ENCODE data around the gene MCC. TPM values are rescaled to one million over a fixed set of nuclear protein-coding genes. Genes with fewer than 3 reads are reported as not detected.

Gene MCC
- polyA plus RNA-seq, 2 of the 4 experiments (the other 2 are of a cell fraction) = 0.09 to 0.10 TPM

DNA sequence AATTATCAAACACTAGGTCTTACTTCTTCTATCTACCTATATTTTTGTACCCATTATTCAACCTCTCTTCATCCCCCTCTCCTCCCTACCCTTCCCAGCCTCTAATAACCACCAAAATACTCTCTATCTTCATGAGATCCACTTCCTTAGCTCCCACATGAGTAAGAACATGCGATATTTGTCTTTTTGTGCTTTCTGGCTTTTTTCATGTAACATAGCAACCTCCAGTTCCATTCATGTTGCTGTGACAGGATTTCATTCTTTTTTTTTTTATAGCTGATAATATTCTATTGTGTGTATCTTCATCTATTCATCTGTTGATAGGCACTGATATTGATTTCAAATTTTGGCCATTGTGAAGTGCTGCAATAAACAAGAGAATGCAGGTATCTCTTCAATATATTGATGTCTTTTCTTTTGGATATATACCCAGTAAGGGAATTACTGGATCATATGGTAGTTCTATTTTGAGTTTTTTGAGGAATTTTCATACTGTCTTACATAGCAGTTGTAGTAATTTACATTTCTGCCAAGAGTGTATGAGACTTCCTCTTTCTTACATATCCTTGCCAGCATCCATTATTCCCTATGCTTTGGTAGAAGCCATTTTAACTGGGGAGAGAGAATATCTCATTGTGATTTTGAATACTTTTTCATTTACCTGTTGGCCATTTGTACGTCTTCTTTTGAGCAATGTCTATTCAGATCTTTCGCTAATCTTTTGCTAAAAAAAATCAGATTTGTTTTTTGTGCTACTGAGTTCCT is 354.9 kb downstream of the MCC start:
- 51% methylated on average over 3 of the region's 3 CpGs for WGBS (ENCODE audit: missing lambda C conversion rate)
- CTCF ChIA-PET = no interaction called here
- no peak overlapping the region for H3K4me3 ChIP-seq
- H3K4me2 ChIP-seq = no peak overlapping the region
- DNase-seq (ENCODE audit: low read depth in 1 of 2, low spot score in 1 of 2) (no peak), ATAC-seq (no peak), FAIRE-seq (no peak)
- TF ChIP-seq JUN (IDR thresholded peaks at IDR 0.05) = no peak
- TF ChIP-seq POLR2A (IDR thresholded peaks at IDR 0.05; ENCODE audit: low read length) = no peak
- no peak for TF ChIP-seq PHF8 (IDR thresholded peaks at IDR 0.05; ENCODE audit: borderline replicate concordance, low read depth)
- TF ChIP-seq, protein P1, sequence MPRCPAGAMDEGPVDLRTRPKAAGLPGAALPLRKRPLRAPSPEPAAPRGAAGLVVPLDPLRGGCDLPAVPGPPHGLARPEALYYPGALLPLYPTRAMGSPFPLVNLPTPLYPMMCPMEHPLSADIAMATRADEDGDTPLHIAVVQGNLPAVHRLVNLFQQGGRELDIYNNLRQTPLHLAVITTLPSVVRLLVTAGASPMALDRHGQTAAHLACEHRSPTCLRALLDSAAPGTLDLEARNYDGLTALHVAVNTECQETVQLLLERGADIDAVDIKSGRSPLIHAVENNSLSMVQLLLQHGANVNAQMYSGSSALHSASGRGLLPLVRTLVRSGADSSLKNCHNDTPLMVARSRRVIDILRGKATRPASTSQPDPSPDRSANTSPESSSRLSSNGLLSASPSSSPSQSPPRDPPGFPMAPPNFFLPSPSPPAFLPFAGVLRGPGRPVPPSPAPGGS (IDR thresholded peaks at IDR 0.05) = no peak
- TF ChIP-seq TFCP2L1 (CRISPR knock-in tag; IDR thresholded peaks at IDR 0.05) = no peak
- no peak for TF ChIP-seq EP300 (IDR thresholded peaks at IDR 0.05)
- TF ChIP-seq TP53 (CRISPR knock-in tag; IDR thresholded peaks at IDR 0.05) = no peak
- TF ChIP-seq KDM5A (IDR thresholded peaks at IDR 0.05) = no peak
- TF ChIP-seq MAFK (IDR thresholded peaks at IDR 0.05; ENCODE audit: partially characterized antibody) = no peak
- TF ChIP-seq ELK1 (IDR thresholded peaks at IDR 0.05; ENCODE audit: low read depth, low read length) = no peak
- TF ChIP-seq, protein P2, sequence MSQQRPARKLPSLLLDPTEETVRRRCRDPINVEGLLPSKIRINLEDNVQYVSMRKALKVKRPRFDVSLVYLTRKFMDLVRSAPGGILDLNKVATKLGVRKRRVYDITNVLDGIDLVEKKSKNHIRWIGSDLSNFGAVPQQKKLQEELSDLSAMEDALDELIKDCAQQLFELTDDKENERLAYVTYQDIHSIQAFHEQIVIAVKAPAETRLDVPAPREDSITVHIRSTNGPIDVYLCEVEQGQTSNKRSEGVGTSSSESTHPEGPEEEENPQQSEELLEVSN (IDR thresholded peaks at IDR 0.05; ENCODE audit: borderline replicate concordance, low read depth) = no peak
- no peak for TF ChIP-seq GATA3 (IDR thresholded peaks at IDR 0.05; ENCODE audit: borderline replicate concordance)
- TF ChIP-seq RNF2 (IDR thresholded peaks at IDR 0.05; ENCODE audit: borderline replicate concordance, low read depth) = no peak
- TF ChIP-seq CTCF (IDR thresholded peaks at IDR 0.05) = no peak
- no peak for TF ChIP-seq CHD2 (IDR thresholded peaks at IDR 0.05; ENCODE audit: low read length, partially characterized antibody)
- no peaks in the 10 kb centered on the region for H3K4me1 ChIP-seq
- POLR2A ChIA-PET = no interaction called here
- H3K27ac ChIP-seq = no peak overlapping the region
- no peaks in the 10 kb centered on the region for H3K9me3 ChIP-seq

DNA sequence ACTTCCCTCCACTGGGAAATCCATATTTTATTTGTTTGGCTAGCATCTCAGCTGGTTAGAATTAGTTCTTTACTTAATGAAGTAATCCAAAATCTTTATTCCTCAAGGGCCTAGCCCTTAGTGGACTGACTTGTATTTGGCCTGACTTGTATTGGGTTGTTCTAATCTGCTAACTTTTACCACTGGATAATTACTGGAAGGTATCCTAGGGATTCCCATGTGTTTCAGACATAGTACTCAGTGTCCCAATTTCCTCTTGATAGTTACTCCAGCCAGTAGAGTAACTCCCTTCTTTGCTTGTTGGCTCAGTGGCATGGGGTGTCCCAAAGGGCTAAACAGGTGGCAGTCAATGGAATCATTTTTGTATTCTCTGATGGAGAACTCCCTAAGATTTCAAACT is 355.7 kb downstream of the MCC start:
- FAIRE-seq (no peak), ATAC-seq (no peak), DNase-seq (ENCODE audit: low read depth in 1 of 2, low spot score in 1 of 2) (no peak)
- CTCF ChIA-PET = no interaction called here
- H3K4me1 ChIP-seq = no peaks in the 10 kb centered on the region
- H3K9me3 ChIP-seq = no peaks in the 10 kb centered on the region
- TF ChIP-seq CBX2 (IDR thresholded peaks at IDR 0.05; ENCODE audit: borderline replicate concordance, low read depth) = no peak
- TF ChIP-seq ZC3H11A (IDR thresholded peaks at IDR 0.05) = no peak
- TF ChIP-seq, protein P3, sequence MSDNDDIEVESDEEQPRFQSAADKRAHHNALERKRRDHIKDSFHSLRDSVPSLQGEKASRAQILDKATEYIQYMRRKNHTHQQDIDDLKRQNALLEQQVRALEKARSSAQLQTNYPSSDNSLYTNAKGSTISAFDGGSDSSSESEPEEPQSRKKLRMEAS (IDR thresholded peaks at IDR 0.05) = no peak
- TF ChIP-seq RFX5 (IDR thresholded peaks at IDR 0.05) = no peak
- no peak for TF ChIP-seq NR3C1 (IDR thresholded peaks at IDR 0.05)
- TF ChIP-seq CEBPB (IDR thresholded peaks at IDR 0.05) = no peak
- no peak for TF ChIP-seq EHF (CRISPR knock-in tag; IDR thresholded peaks at IDR 0.05)
- TF ChIP-seq, protein P4, sequence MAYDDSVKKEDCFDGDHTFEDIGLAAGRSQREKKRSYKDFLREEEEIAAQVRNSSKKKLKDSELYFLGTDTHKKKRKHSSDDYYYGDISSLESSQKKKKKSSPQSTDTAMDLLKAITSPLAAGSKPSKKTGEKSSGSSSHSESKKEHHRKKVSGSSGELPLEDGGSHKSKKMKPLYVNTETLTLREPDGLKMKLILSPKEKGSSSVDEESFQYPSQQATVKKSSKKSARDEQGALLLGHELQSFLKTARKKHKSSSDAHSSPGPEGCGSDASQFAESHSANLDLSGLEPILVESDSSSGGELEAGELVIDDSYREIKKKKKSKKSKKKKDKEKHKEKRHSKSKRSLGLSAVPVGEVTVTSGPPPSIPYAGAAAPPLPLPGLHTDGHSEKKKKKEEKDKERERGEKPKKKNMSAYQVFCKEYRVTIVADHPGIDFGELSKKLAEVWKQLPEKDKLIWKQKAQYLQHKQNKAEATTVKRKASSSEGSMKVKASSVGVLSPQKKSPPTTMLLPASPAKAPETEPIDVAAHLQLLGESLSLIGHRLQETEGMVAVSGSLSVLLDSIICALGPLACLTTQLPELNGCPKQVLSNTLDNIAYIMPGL (CRISPR knock-in tag; IDR thresholded peaks at IDR 0.05; ENCODE audit: borderline replicate concordance) = no peak
- no peak for TF ChIP-seq CHD4 (IDR thresholded peaks at IDR 0.05; ENCODE audit: borderline replicate concordance)
- no peak overlapping the region for H3K27ac ChIP-seq
- no peak overlapping the region for H3K4me3 ChIP-seq
- H3K4me2 ChIP-seq = no peak overlapping the region
- POLR2A ChIA-PET = no interaction called here

Data from A549 (cell line).